ENCODE measurements around the gene UGT1A10.

UGT1A10 gene

DNA sequence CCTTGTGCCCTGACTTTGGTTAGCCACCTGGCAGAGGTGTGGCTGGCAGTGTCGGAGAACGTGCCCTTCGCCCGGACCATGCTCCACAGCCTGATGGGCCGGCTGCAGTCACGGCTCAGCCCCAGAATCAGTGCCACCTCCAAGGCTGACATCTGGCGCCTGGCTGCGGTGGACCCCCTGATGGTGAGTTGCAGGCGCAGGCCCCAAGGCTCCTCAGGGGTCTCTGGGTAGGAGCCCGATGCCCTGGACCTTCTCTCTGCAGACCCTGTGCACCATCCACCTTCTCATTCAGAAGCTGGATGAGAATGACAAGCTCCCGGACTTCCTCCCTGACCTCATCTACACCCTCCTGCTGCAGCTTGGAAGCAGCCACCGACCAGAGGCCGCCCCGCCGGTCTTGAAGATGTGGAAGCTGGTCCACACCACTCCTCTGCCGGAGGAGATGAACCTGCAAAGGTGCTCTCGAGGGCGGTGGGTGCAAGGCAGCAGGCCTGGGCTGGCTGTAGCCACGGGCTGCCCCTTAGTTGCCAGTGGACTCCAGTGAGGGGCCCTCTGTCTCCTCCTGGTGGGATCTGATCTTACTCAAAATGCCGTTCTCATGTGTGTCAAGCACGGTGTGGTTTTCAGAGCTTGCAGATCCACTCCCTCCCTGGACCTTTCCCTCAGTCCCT, 186.0 kb downstream of the UGT1A10 start:
- no peak for DNase-seq (ENCODE audit: low read depth)

All from stimulated activated CD8-positive, alpha-beta memory T cell treated with anti-CD3 and anti-CD28 coated beads, Interleukin-7, amount 100 ng/mL, for 24 hours (primary cell).